Calu3 (cell line): Measurements from ENCODE around the gene MRFAP1. TPM values are rescaled to one million over a fixed set of nuclear protein-coding genes. Genes with fewer than 3 reads are reported as not detected.

Experiments used
- BruUV-seq: library from RNA; stranded (reverse); fragments of 400-500 nt; replicated peaks from 2 replicates; lab custom pipeline; 2021; lab: Mats Ljungman, UMichigan
- CTCF ChIA-PET: fragments of 300-600 bp; sonication (Branson Sonifier 250); formaldehyde crosslinking; loops from one replicate; lab custom pipeline; 2022; ENCODE audit warnings: antibody characterized with exemption; lab: Charles Lee
- DNase-seq: peaks from one replicate; pipeline ENCODE4 v3.0.0; 2022
- H3K27ac Mint-ChIP-seq: one replicate; pipeline ENCODE4 v1.8.0; 2022; ENCODE audit warnings: mixed read lengths; ENCODE audit not compliant: unreplicated experiment
- H3K27me3 Mint-ChIP-seq: one replicate; pipeline ENCODE4 v1.8.0; 2022; ENCODE audit warnings: mixed read lengths; ENCODE audit not compliant: unreplicated experiment
- H3K36me3 Mint-ChIP-seq: one replicate; pipeline ENCODE4 v1.8.0; 2022; ENCODE audit warnings: mild to moderate bottlenecking, moderate library complexity, mixed read lengths; ENCODE audit not compliant: insufficient read depth, unreplicated experiment
- H3K4me1 Mint-ChIP-seq: one replicate; pipeline ENCODE4 v1.8.0; 2022; ENCODE audit warnings: mild to moderate bottlenecking, low read depth, mixed read lengths; ENCODE audit not compliant: unreplicated experiment
- H3K4me3 Mint-ChIP-seq: one replicate; pipeline ENCODE4 v1.8.0; 2022; ENCODE audit warnings: mild to moderate bottlenecking, low read depth, moderate library complexity, mixed read lengths; ENCODE audit not compliant: unreplicated experiment
- H3K9me3 Mint-ChIP-seq: one replicate; pipeline ENCODE4 v1.8.0; 2022; ENCODE audit warnings: low read depth, mixed read lengths; ENCODE audit not compliant: unreplicated experiment
- CTCF ChIP-seq: fragments of 200-600 bp; IDR thresholded peaks from one replicate; pipeline ENCODE4 v1.8.0; 2022; ENCODE audit warnings: antibody characterized with exemption; ENCODE audit not compliant: unreplicated experiment
- intact Hi-C: fragments of 100-400 bp; cut with micrococcal nuclease; formaldehyde crosslinking; loops from one replicate; pipeline ENCODE4 v1.10.0; 2022; ENCODE audit not compliant: unreplicated experiment
- total RNA-seq: library from RNA; stranded (reverse); gene quantifications from 2 replicates; pipeline ENCODE4 v1.2.3, GENCODE V29; 2022

Gene MRFAP1
- total RNA-seq, 1 experiment from 2014 or later: 151 TPM

GRCh38 chr4:6606465-6607235, 33.8 kb upstream of the MRFAP1 start:
- no peak overlapping the region for H3K4me3 Mint-ChIP-seq
- CTCF ChIA-PET: no interaction called here
- BruUV-seq: no TSS peak
- DNase-seq: no peak
- no peaks in the 10 kb centered on the region for H3K36me3 Mint-ChIP-seq
- no peaks in the 10 kb centered on the region for H3K27me3 Mint-ChIP-seq
- no peak for TF ChIP-seq CTCF
- H3K27ac Mint-ChIP-seq: no peak overlapping the region
- H3K4me1 Mint-ChIP-seq: no peaks in the 10 kb centered on the region
- H3K9me3 Mint-ChIP-seq: no peaks in the 10 kb centered on the region
- intact Hi-C loops: no loop called here

GRCh38 chr4:6607368-6608055, 33.0 kb upstream of the MRFAP1 start:
- TF ChIP-seq CTCF: no peak
- H3K27ac Mint-ChIP-seq: no peak overlapping the region
- no peak for DNase-seq
- H3K4me3 Mint-ChIP-seq: no peak overlapping the region
- H3K9me3 Mint-ChIP-seq: no peaks in the 10 kb centered on the region
- no peaks in the 10 kb centered on the region for H3K4me1 Mint-ChIP-seq
- BruUV-seq: no TSS peak
- no peaks in the 10 kb centered on the region for H3K27me3 Mint-ChIP-seq
- CTCF ChIA-PET: no interaction called here
- H3K36me3 Mint-ChIP-seq: no peaks in the 10 kb centered on the region
- intact Hi-C loops: no loop called here

- H3K36me3 Mint-ChIP-seq: no peaks in the 10 kb centered on the region
- no peaks in the 10 kb centered on the region for H3K9me3 Mint-ChIP-seq
- H3K4me1 Mint-ChIP-seq: no peaks in the 10 kb centered on the region
- no peak overlapping the region for H3K27ac Mint-ChIP-seq
- H3K27me3 Mint-ChIP-seq: no peaks in the 10 kb centered on the region
- CTCF ChIA-PET: no interaction called here
- no peak for TF ChIP-seq CTCF
- H3K4me3 Mint-ChIP-seq: no peak overlapping the region
- DNase-seq: no peak
- BruUV-seq: no TSS peak
- intact Hi-C loops: no loop called here
These were observed 31.6 kb upstream of the MRFAP1 start for GRCh38 chr4:6608758-6609414.

GRCh38 chr4:6609415-6610079, 30.9 kb upstream of the MRFAP1 start:
- no TSS peak for BruUV-seq
- CTCF ChIA-PET: no interaction called here

More at GRCh38 chr4:6609415-6610079, 30.9 kb upstream of the MRFAP1 start:
- no peak for DNase-seq
- Mint-ChIP-seq H3K4me3 (no peak overlapping the region), H3K27ac (no peak overlapping the region), H3K9me3 (no peaks in the 10 kb centered on the region), H3K36me3 (no peaks in the 10 kb centered on the region), H3K4me1 (no peaks in the 10 kb centered on the region), H3K27me3 (no peaks in the 10 kb centered on the region)
- no peak for TF ChIP-seq CTCF
- intact Hi-C loops: no loop called here
